UCSD-AML1 (cell line): ENCODE measurements around the gene ENDOG.

ENCODE experiments used
- DNase-seq: peaks from one replicate; lab custom pipeline; 2025; ENCODE audit not compliant: unreplicated experiment; lab: John Stamatoyannopoulos, UW

ENDOG gene

GRCh38 chr9:128798896-128799295, 19.4 kb upstream of the ENDOG start:
- no peak for DNase-seq

GRCh38 chr9:128800061-128800460, 18.2 kb upstream of the ENDOG start:
- no peak for DNase-seq

DNA sequence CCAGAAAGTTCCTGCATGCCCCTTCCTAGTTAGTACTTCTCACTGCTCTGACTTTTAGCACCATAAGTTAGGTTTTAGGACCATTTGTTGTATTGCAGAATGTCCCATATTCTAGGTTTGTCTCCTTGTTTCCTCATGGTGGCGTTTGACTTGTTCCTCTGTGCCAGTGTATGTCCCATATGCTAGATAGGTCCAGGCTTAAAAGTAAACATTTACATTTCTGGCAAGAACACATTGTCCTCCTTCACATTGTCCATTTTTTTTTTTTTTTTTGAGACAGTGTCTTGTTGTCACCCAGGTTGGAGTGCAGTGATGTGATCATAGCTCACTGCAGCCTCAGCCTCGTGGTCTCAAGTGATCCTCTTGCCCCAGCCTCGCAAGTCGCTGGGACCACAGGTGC, 15.8 kb upstream of the ENDOG start:
- no peak for DNase-seq

GRCh38 chr9:128805661-128806060, 12.6 kb upstream of the ENDOG start:
- no peak for DNase-seq

- DNase-seq, result no peak
Observed at GRCh38 chr9:128807827-128808226, 10.5 kb upstream of the ENDOG start.

DNA sequence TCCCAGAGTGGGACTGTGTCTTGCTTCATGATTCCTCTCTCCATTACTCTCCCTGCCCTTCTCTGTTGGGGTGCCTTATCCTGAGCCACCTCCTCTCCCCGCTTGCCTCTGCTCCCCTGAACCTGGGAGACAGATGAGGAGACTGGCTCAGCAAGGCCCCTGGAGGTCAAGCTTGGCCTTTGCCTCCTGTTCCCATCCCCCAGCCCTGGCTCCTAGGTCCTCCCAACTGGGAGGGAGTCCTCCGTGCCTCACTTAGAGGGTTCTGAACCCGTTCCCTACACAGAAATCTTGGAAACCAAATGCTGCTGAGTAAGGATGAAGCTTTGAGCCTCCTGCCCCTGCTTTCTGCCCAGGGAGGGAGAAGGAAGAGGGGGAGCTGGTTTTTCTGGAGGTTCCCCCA, 9.8 kb upstream of the ENDOG start:
- no peak for DNase-seq

- DNase-seq, result no peak
Observed at GRCh38 chr9:128809036-128809599, 9.2 kb upstream of the ENDOG start.

GRCh38 chr9:128809831-128810230, 8.5 kb upstream of the ENDOG start:
- DNase-seq, result no peak

- no peak for DNase-seq
Observed at GRCh38 chr9:128810873-128811272, 7.4 kb upstream of the ENDOG start.

- peak; percentile 49 for DNase-seq
Observed at GRCh38 chr9:128818839-128819715, 777 bp downstream of the ENDOG start.

GRCh38 chr9:128819716-128820664, 1.7 kb downstream of the ENDOG start:
- no peak for DNase-seq

GRCh38 chr9:128820665-128821583, 2.6 kb downstream of the ENDOG start:
- DNase-seq, result no peak

GRCh38 chr9:128821584-128822406, 3.5 kb downstream of the ENDOG start:
- DNase-seq, result no peak

GRCh38 chr9:128822407-128823042, 4.2 kb downstream of the ENDOG start:
- no peak for DNase-seq

- no peak for DNase-seq
Observed at GRCh38 chr9:128823362-128823902, 5.1 kb downstream of the ENDOG start.

GRCh38 chr9:128823903-128824406, 5.7 kb downstream of the ENDOG start:
- no peak for DNase-seq

- no peak for DNase-seq
Observed at GRCh38 chr9:128824911-128825310, 6.6 kb downstream of the ENDOG start.

GRCh38 chr9:128825923-128826700, 7.8 kb downstream of the ENDOG start:
- no peak for DNase-seq
